Transverse colon (tissue), 4 donors: ENCODE data around the gene POLR2F. TPM values are rescaled to one million over a fixed set of nuclear protein-coding genes. Genes with fewer than 3 reads are reported as not detected.
"Not testable (repeated sequence)": the region's sequence is repeated elsewhere in the genome, so short reads cannot be mapped to it uniquely, and the experiment has no call there.

Experiments
- DNase-seq: peaks from one replicate; pipeline ENCODE4 v3.0.0-alpha.2; 2019
- H3K27ac ChIP-seq, 4 donors: fragments of 200-600 bp; sonication (generic); 2 replicates each; pipeline ENCODE4 v1.5.1; 2016 to 2018; ENCODE audit warnings: inconsistent platforms in 4 of 4
- H3K27me3 ChIP-seq: fragments of 200-600 bp; sonication (generic); 2 replicates; pipeline ENCODE4 v1.5.1; 2017; ENCODE audit warnings: inconsistent platforms
- H3K36me3 ChIP-seq, 4 donors: fragments of 200-600 bp; sonication (generic); 2 replicates each; pipeline ENCODE4 v1.5.1; 2017 to 2019; ENCODE audit warnings: inconsistent platforms in 4 of 4
- H3K4me1 ChIP-seq, 4 donors: fragments of 200-600 bp; sonication (generic); 2 replicates each; pipeline ENCODE4 v1.5.1; 2017 to 2020; ENCODE audit warnings: inconsistent platforms in 4 of 4
- H3K4me3 ChIP-seq, 4 donors: fragments of 200-600 bp; sonication (generic); 1 replicate in 1 of 4; 2 replicates in 3 of 4; pipeline versions ENCODE4 v1.5.1 to v1.6.1; 2017 to 2019; ENCODE audit warnings: inconsistent platforms in 4 of 4
- H3K9me3 ChIP-seq, 2 donors: fragments of 200-600 bp; sonication (generic); 2 replicates each; pipeline ENCODE4 v1.5.1; 2017 to 2019; ENCODE audit warnings: inconsistent platforms in 2 of 2
- CTCF ChIP-seq, 5 experiments: fragments of 200-600 bp in 3 of 5; fragments of 450-650 bp in 2 of 5; sonication (generic) in 3 of 5; IDR thresholded peaks; 1 replicate in 2 of 5; 2 replicates in 3 of 5; pipeline ENCODE4 v1.5.1; 2016 to 2017; ENCODE audit warnings: antibody characterized with exemption in 5 of 5, inconsistent platforms in 3 of 5, mild to moderate bottlenecking in 2 of 5, moderate library complexity in 1 of 5
- EP300 ChIP-seq: sonication (generic); formaldehyde crosslinking; IDR thresholded peaks from one replicate; pipeline ENCODE4 v1.6.1; 2017; ENCODE audit warnings: antibody characterized with exemption, low read depth
- POLR2A ChIP-seq: fragments of 450-650 bp; IDR thresholded peaks from one replicate; pipeline ENCODE4 v1.6.1; 2016; ENCODE audit warnings: antibody characterized with exemption, mild to moderate bottlenecking, moderate library complexity
- POLR2AphosphoS5 ChIP-seq, 3 donors: sonication (generic); formaldehyde crosslinking; IDR thresholded peaks; one replicate each; pipeline ENCODE4 v1.6.1; 2016; ENCODE audit warnings: antibody characterized with exemption in 3 of 3
- WGBS, 2 donors: methylation state at CpG; one replicate each; pipeline ENCODE4 v1.1.5; 2018; ENCODE audit warnings: low coverage in 1 of 2; 5-methylcytosine and 5-hydroxymethylcytosine counted together
- in situ Hi-C, 4 donors: fragments of 200-750 bp; cut with MboI; loops; one replicate each; pipeline versions ENCODE4 v1.15.0 to v1.15.1; 2017; ENCODE audit warnings: low sequenced_read_pairs in 3 of 4, low pct_ligation_motif_present in 1 of 4, low pct_unique_long_range_greater_than_20kb in 1 of 4
- intact Hi-C: fragments of 100-400 bp; cut with DNase I; formaldehyde crosslinking; loops from one replicate; pipeline ENCODE4 v1.15.1; 2023; ENCODE audit warnings: low total_unique reads
- total RNA-seq, 4 donors: library from RNA; depleted of rRNA; stranded (reverse); fragments of >200 nt; gene quantifications; one replicate each; pipeline ENCODE4 v1.1.0, GENCODE V29; 2016

POLR2F gene
- total RNA-seq, 4 donors from 2014 or later = 7.6 to 65.5 (median 32.6) TPM

- Histone ChIP-seq H3K4me3 (no peak overlapping the region), H3K27ac (no peak overlapping the region), H3K36me3 (no peaks in the 10 kb centered on the region), H3K9me3 (no peaks in the 10 kb centered on the region), H3K4me1 (peaks cover 18 to 22% (median 20%) of the 10 kb centered on the region in 4 donors), H3K27me3 (peaks cover 10% of the 10 kb centered on the region)
- 65% methylated on average over 6 to 8 of the region's 8 CpGs for WGBS, 2 donors
- intact Hi-C loops (loop anchor here (5.0 kb wide), 1 partner anchor 104 kb away; the partner anchor contains the start of gene EIF3L), in situ Hi-C loops (loop anchor here in 1 of 4 donors (25.0 kb wide), 1 partner anchor 139 kb away; the partner anchor contains the start of genes GALR3 and GCAT)
- no peak for DNase-seq
- TF ChIP-seq POLR2A = no peak
- no peak for TF ChIP-seq EP300
- TF ChIP-seq POLR2AphosphoS5 (IDR thresholded peaks at IDR 0.05) = no peak
- no peak for TF ChIP-seq CTCF (IDR thresholded peaks at IDR 0.05)
These were observed 2.2 kb upstream of the POLR2F start for GRCh38 chr22:37951305-37951704.

GRCh38 chr22:37952629-37953028, 870 bp upstream of the POLR2F start:
- not testable (repeated sequence) for H3K9me3 ChIP-seq, H3K27me3 ChIP-seq, DNase-seq
- peak overlapping the region in 2 of 4 donors; percentile 72 to 88 for H3K27ac ChIP-seq
- WGBS, 2 donors = 17% methylated on average over 17 of the region's 20 CpGs; no CpG with 5 or more reads in 1 of the 2 donors
- intact Hi-C loops = loop anchor here (5.0 kb wide), 1 partner anchor 105 kb away; the partner anchor contains the start of gene EIF3L
- H3K4me3 ChIP-seq = peak overlapping the region; percentile 41 to 95 (median 92)
- in situ Hi-C loops = loop anchor here in 1 of 4 donors (25.0 kb wide), 1 partner anchor 140 kb away; the partner anchor contains the start of genes GALR3 and GCAT
- peaks cover 18 to 22% (median 20%) of the 10 kb centered on the region in 4 donors for H3K4me1 ChIP-seq
- peaks cover 0 to 10% (median 4%) of the 10 kb centered on the region in 4 donors for H3K36me3 ChIP-seq

- Histone ChIP-seq H3K27ac (peak overlapping the region; percentile 72 to 88 (median 84)), H3K36me3 (peaks cover 0 to 14% (median 6%) of the 10 kb centered on the region in 4 donors), H3K4me1 (peaks cover 18 to 22% (median 20%) of the 10 kb centered on the region in 4 donors), H3K9me3 (no peaks in the 10 kb centered on the region), H3K27me3 (peaks cover 10% of the 10 kb centered on the region), H3K4me3 (peak overlapping the region; percentile 41 to 95 (median 92))
- intact Hi-C loops = loop anchor here (5.0 kb wide), 1 partner anchor 106 kb away; the partner anchor contains the start of gene EIF3L
- 3% methylated on average over 13 of the region's 13 CpGs; no CpG with 5 or more reads in 1 of the 2 donors for WGBS, 2 donors
- no peak for DNase-seq
- in situ Hi-C loops = loop anchor here in 1 of 4 donors (25.0 kb wide), 1 partner anchor 141 kb away; the partner anchor contains the start of genes GALR3 and GCAT
- TF ChIP-seq POLR2A (no peak), CTCF (IDR thresholded peaks at IDR 0.05) (no peak)
These were observed 450 bp upstream of the POLR2F start for GRCh38 chr22:37953062-37953436.

- Histone ChIP-seq H3K27ac (no peak overlapping the region), H3K9me3 (no peaks in the 10 kb centered on the region), H3K4me3 (peak overlapping the region in 2 of 4 donors; percentile 94 to 95), H3K4me1 (peaks cover 18 to 22% (median 20%) of the 10 kb centered on the region in 4 donors), H3K36me3 (peaks cover 0 to 30% (median 8%) of the 10 kb centered on the region in 4 donors), H3K27me3 (peaks cover 10% of the 10 kb centered on the region)
- no peak for DNase-seq
- in situ Hi-C loops (loop anchor here in 1 of 4 donors (25.0 kb wide), 1 partner anchor 142 kb away; the partner anchor contains the start of genes GALR3 and GCAT), intact Hi-C loops (loop anchor here (5.0 kb wide), 1 partner anchor 107 kb away; the partner anchor contains the start of gene EIF3L)
- 62 to 71% methylated on average over 4 of the region's 4 CpGs for WGBS, 2 donors
- TF ChIP-seq CTCF (IDR thresholded peaks at IDR 0.05) (no peak), EP300 (no peak), POLR2A (no peak), POLR2AphosphoS5 (IDR thresholded peaks at IDR 0.05) (no peak)
These were observed 1.2 kb downstream of the POLR2F start for GRCh38 chr22:37954686-37955085.

GRCh38 chr22:37955825-37956397, 2.4 kb downstream of the POLR2F start:
- Histone ChIP-seq H3K4me1 (peaks cover 18 to 22% (median 20%) of the 10 kb centered on the region in 4 donors), H3K36me3 (peaks cover 0 to 39% (median 13%) of the 10 kb centered on the region in 4 donors)
- in situ Hi-C loops = loop anchor here in 1 of 4 donors (25.0 kb wide), 1 partner anchor 144 kb away; the partner anchor contains the start of genes GALR3 and GCAT
- H3K9me3 ChIP-seq, H3K27me3 ChIP-seq, H3K4me3 ChIP-seq, DNase-seq, H3K27ac ChIP-seq, intact Hi-C loops: not testable (repeated sequence)
- WGBS, 2 donors = 70 to 74% methylated on average over 2 to 15 of the region's 15 CpGs
